GM12878 (cell line): ENCODE results near the gene HEXA. TPM values are rescaled to one million over a fixed set of nuclear protein-coding genes. Genes with fewer than 3 reads are reported as not detected.

Source experiments
- ATAC-seq: fragments of 200-7000 bp; cut with Tn5 transposase; 3 replicates; pipeline ENCODE4 v1.9.1; 2020; ENCODE audit warnings: mild to moderate bottlenecking, moderate library complexity
- BruUV-seq: library from RNA; stranded (reverse); fragments of 400-500 nt; replicated peaks from 2 replicates; lab custom pipeline; 2021; lab: Mats Ljungman, UMichigan
- CTCF ChIA-PET: fragments of 300-600 bp; sonication (Branson Sonifier 250); formaldehyde crosslinking; extraction: SDS; loops from one replicate; lab custom pipeline; 2021; ENCODE audit warnings: inconsistent platforms; lab: Yijun Ruan, JAX
- POLR2A ChIA-PET: fragments of 350-600 bp; formaldehyde crosslinking; extraction: SDS; loops from one replicate; lab custom pipeline; 2021; ENCODE audit warnings: inconsistent platforms; lab: Charles Lee
- RAD21 ChIA-PET: fragments of 300-600 bp; sonication (Branson Sonifier 250); formaldehyde crosslinking; loops from one replicate; lab custom pipeline; 2023; ENCODE audit warnings: antibody characterized with exemption; ENCODE audit not compliant: unreplicated experiment; lab: Charles Lee
- SMC1A ChIA-PET: fragments of 300-600 bp; sonication (Branson Sonifier 250); formaldehyde crosslinking; loops from one replicate; lab custom pipeline; 2023; ENCODE audit not compliant: unreplicated experiment, uncharacterized antibody; lab: Charles Lee
- DNase-seq: peaks from one replicate; pipeline ENCODE4 v3.0.0-alpha.2; 2011; ENCODE audit warnings: low read depth, low spot score
- FAIRE-seq: peaks from 3 replicates; lab custom pipeline; 2011; peaks lifted over from hg19 to GRCh38; lab: Jason Lieb, UNC
- H2AFZ ChIP-seq: 2 replicates; pipeline ENCODE4 v1.6.0; 2011; ENCODE audit warnings: low read depth, low read length, control low read depth; ENCODE audit not compliant: control insufficient read depth
- H3K27ac ChIP-seq: 2 replicates; pipeline ENCODE4 v1.5.1; 2011; ENCODE audit warnings: control low read depth; ENCODE audit not compliant: control insufficient read depth, insufficient read depth
- H3K27me3 ChIP-seq, 2 experiments: replicated peaks in 1 of 2; 2 replicates each; pipeline versions ENCODE4 v1.6.0 to v1.6.1; 2011; ENCODE audit warnings: low read length in 1 of 2; ENCODE audit not compliant: control insufficient read depth in 2 of 2, insufficient read depth in 2 of 2
- H3K36me3 ChIP-seq, 2 experiments: 2 replicates each; pipeline ENCODE4 v1.5.1; 2011; ENCODE audit warnings: low read length in 1 of 2; ENCODE audit not compliant: control insufficient read depth in 2 of 2, insufficient read depth in 2 of 2
- H3K4me1 ChIP-seq: 2 replicates; pipeline ENCODE4 v1.6.1; 2011; ENCODE audit warnings: mild to moderate bottlenecking, low read length, moderate library complexity, mixed read lengths; ENCODE audit not compliant: control insufficient read depth, insufficient read depth
- H3K4me2 ChIP-seq: 2 replicates; pipeline ENCODE4 v1.6.0; 2011; ENCODE audit warnings: control low read depth; ENCODE audit not compliant: control insufficient read depth, insufficient read depth
- H3K4me3 ChIP-seq: fragments of 200-600 bp; sonication (generic); 2 replicates; pipeline ENCODE4 v1.5.1; 2016
- H3K79me2 ChIP-seq: 2 replicates; pipeline ENCODE4 v1.6.0; 2011; ENCODE audit warnings: low read length; ENCODE audit not compliant: control insufficient read depth, insufficient read depth
- H3K9ac ChIP-seq: 2 replicates; pipeline ENCODE4 v1.8.0; 2011; ENCODE audit warnings: low read length, control low read depth, mixed read lengths; ENCODE audit not compliant: control insufficient read depth, insufficient read depth
- H3K9me3 ChIP-seq: replicated peaks from 3 replicates; pipeline ENCODE4 v1.5.1; 2011; ENCODE audit warnings: mild to moderate bottlenecking, low read length; ENCODE audit not compliant: control insufficient read depth, insufficient read depth
- H4K20me1 ChIP-seq: 2 replicates; pipeline ENCODE4 v1.6.0; 2011; ENCODE audit not compliant: control insufficient read depth, insufficient read depth
- ATF7 ChIP-seq: fragments of 450-650 bp; IDR thresholded peaks from 2 replicates; pipeline ENCODE4 v1.6.1; 2016; ENCODE audit warnings: low read depth, mild to moderate bottlenecking
- ESRRA ChIP-seq: IDR thresholded peaks from 2 replicates; pipeline ENCODE4 v1.6.1; 2012; ENCODE audit warnings: mild to moderate bottlenecking, low read length, improper control_type of control experiment
- HDAC6 ChIP-seq: fragments of 200-600 bp; sonication (generic); IDR thresholded peaks from one replicate; pipeline ENCODE4 v1.8.0; 2017; ENCODE audit warnings: antibody characterized with exemption; ENCODE audit not compliant: unreplicated experiment
- JUNB ChIP-seq: IDR thresholded peaks from 2 replicates; pipeline ENCODE4 v1.6.1; 2016; ENCODE audit warnings: antibody characterized with exemption, mild to moderate bottlenecking
- KAT2A ChIP-seq: conservative IDR thresholded peaks from 2 replicates; pipeline ENCODE4 v1.6.1; 2011; ENCODE audit warnings: low read depth, low read length; ENCODE audit not compliant: control insufficient read depth
- MTA2 ChIP-seq: fragments of 450-650 bp; IDR thresholded peaks from 2 replicates; pipeline ENCODE4 v1.6.1; 2016; ENCODE audit warnings: low read depth, mild to moderate bottlenecking, moderate library complexity
- NFIC ChIP-seq: IDR thresholded peaks from 2 replicates; pipeline ENCODE4 v1.6.1; 2012; ENCODE audit warnings: low read depth, mild to moderate bottlenecking, inconsistent platforms, low read length, moderate library complexity
- NFYA ChIP-seq: IDR thresholded peaks from 2 replicates; pipeline ENCODE4 v1.6.1; 2011; ENCODE audit warnings: low read depth, mild to moderate bottlenecking, low read length, improper control_type of control experiment, borderline replicate concordance
- NR2F1 ChIP-seq: fragments of 450-650 bp; conservative IDR thresholded peaks from 2 replicates; pipeline ENCODE4 v1.6.1; 2017; ENCODE audit warnings: mild to moderate bottlenecking
- RAD21 ChIP-seq: IDR thresholded peaks from 2 replicates; pipeline ENCODE4 v1.6.1; 2011; ENCODE audit warnings: mild to moderate bottlenecking, low read depth, low read length, moderate library complexity; ENCODE audit not compliant: insufficient read depth
- SMAD1 ChIP-seq: fragments of 450-650 bp; IDR thresholded peaks from 2 replicates; pipeline ENCODE4 v1.6.1; 2018; ENCODE audit warnings: mild to moderate bottlenecking, low read depth; ENCODE audit not compliant: partially characterized antibody
- SMC3 ChIP-seq: IDR thresholded peaks from 2 replicates; pipeline ENCODE4 v1.6.1; 2011; ENCODE audit warnings: low read length, improper control_type of control experiment, borderline replicate concordance
- SUPT20H ChIP-seq: IDR thresholded peaks from 2 replicates; pipeline ENCODE4 v1.6.1; 2011; ENCODE audit warnings: low read depth, mild to moderate bottlenecking, low read length, moderate library complexity, borderline replicate concordance; ENCODE audit not compliant: control insufficient read depth
- ZBTB33 ChIP-seq: fragments of 450-650 bp; IDR thresholded peaks from 2 replicates; pipeline ENCODE4 v1.6.1; 2017; ENCODE audit warnings: mild to moderate bottlenecking
- ZNF274 ChIP-seq: IDR thresholded peaks from one replicate; pipeline ENCODE4 v1.8.0; 2011; ENCODE audit not compliant: insufficient read length, insufficient read depth
- WGBS: methylation state at CpG from one replicate; pipeline ENCODE4 v1.1.6; 2016; ENCODE audit warnings: low lambda C conversion rate; ENCODE audit not compliant: insufficient replicate concordance, insufficient coverage; ENCODE audit errors: missing lambda C conversion rate; 5-methylcytosine and 5-hydroxymethylcytosine counted together
- in situ Hi-C: fragments of 300-500 bp; cut with MboI; formaldehyde crosslinking; loops from 9 replicates; pipeline ENCODE4 v1.14.3; 2018; ENCODE audit warnings: mixed read lengths
- intact Hi-C: fragments of 100-400 bp; cut with micrococcal nuclease; formaldehyde crosslinking; loops from one replicate; pipeline ENCODE4 v1.14.2; 2022; ENCODE audit not compliant: unreplicated experiment
- polyA plus RNA-seq, 11 experiments: library from polyadenylated mRNA; depleted of rRNA in 4 of 11; unstranded in 6 of 11; stranded (reverse) in 5 of 11; fragments of >200 nt; fragmentation: Nextera tagmentation in 4 of 11; fragmentation: Illumina TruSeq in 1 of 11; extraction: Ambion mirVana in 4 of 11; extraction: Trizol in 1 of 11; gene quantifications; 1 replicate in 1 of 11; 2 replicates in 10 of 11; pipeline versions ENCODE4 v1.2.1 to v1.2.3, GENCODE V29; 2011 to 2016; ENCODE audit warnings: inconsistent platforms in 2 of 11, missing spikeins in 2 of 11, low read depth in 1 of 11
- total RNA-seq, 4 experiments: library from RNA; depleted of rRNA in 3 of 4; stranded (reverse); fragments of >200 nt in 3 of 4; fragmentation: Illumina TruSeq in 1 of 4; extraction: Trizol in 1 of 4; gene quantifications; 2 replicates each; pipeline versions ENCODE4 v1.2.1 to v1.2.3, GENCODE V29; 2013 to 2021
- TF ChIP-seq, protein P1 (sequence below): fragments of 450-650 bp; formaldehyde crosslinking; IDR thresholded peaks from 2 replicates; pipeline ENCODE4 v1.5.0; 2022; ENCODE audit warnings: mild to moderate bottlenecking, missing genetic modification characterization

Gene HEXA
- total and polyA plus RNA-seq, 10 of the 15 experiments (the other 5 are each of a cell fraction or from before 2014, with no cell fraction given), result 24.5 to 151 (median 69.3) TPM

GRCh38 chr15:72312605-72313447 lies 63.0 kb downstream of the HEXA start (continued):
- TF ChIP-seq, protein P1, sequence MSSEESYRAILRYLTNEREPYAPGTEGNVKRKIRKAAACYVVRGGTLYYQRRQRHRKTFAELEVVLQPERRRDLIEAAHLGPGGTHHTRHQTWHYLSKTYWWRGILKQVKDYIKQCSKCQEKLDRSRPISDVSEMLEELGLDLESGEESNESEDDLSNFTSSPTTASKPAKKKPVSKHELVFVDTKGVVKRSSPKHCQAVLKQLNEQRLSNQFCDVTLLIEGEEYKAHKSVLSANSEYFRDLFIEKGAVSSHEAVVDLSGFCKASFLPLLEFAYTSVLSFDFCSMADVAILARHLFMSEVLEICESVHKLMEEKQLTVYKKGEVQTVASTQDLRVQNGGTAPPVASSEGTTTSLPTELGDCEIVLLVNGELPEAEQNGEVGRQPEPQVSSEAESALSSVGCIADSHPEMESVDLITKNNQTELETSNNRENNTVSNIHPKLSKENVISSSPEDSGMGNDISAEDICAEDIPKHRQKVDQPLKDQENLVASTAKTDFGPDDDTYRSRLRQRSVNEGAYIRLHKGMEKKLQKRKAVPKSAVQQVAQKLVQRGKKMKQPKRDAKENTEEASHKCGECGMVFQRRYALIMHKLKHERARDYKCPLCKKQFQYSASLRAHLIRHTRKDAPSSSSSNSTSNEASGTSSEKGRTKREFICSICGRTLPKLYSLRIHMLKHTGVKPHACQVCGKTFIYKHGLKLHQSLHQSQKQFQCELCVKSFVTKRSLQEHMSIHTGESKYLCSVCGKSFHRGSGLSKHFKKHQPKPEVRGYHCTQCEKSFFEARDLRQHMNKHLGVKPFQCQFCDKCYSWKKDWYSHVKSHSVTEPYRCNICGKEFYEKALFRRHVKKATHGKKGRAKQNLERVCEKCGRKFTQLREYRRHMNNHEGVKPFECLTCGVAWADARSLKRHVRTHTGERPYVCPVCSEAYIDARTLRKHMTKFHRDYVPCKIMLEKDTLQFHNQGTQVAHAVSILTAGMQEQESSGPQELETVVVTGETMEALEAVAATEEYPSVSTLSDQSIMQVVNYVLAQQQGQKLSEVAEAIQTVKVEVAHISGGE (CRISPR knock-in tag), result no peak
- TF ChIP-seq RAD21 (peak; percentile 85), SMC3 (peak; percentile 81), SMAD1 (no peak), ATF7 (no peak), NR2F1 (no peak), ESRRA (no peak), JUNB (no peak)

DNA sequence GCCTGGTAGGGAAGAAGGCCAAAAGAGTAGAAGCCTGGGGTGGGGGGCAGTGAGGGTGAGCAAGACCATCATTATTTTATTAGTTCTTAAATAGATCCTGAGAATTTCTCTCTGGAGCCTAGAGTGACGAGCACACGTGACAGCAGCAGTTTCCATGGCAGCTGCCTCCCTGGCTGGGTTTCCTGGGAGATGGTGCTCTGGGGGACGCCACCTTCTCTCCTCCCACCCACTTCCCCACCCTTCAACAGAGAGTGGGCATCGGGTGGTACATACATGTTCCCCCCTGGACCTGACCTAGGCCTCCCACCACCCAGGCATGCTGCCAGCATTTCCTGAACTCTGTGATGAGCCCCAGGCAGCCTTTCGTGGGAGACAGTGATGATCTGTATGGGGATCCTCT lies 68.8 kb downstream of the HEXA start:
- Histone ChIP-seq H3K79me2 (no peaks in the 10 kb centered on the region), H3K9me3 (no peaks in the 10 kb centered on the region), H3K27ac (no peak overlapping the region), H3K36me3 (no peaks in the 10 kb centered on the region), H3K9ac (no peak overlapping the region), H3K4me2 (no peak overlapping the region), H3K4me1 (no peaks in the 10 kb centered on the region), H3K27me3 (no peaks in the 10 kb centered on the region), H2AFZ (no peak overlapping the region), H3K4me3 (no peak overlapping the region), H4K20me1 (no peaks in the 10 kb centered on the region)
- ChIA-PET CTCF (no interaction called here), POLR2A (no interaction called here), RAD21 (no interaction called here), SMC1A (no interaction called here)
- no TSS peak for BruUV-seq
- intact Hi-C loops (no loop called here), in situ Hi-C loops (no loop called here)
- FAIRE-seq (no peak), ATAC-seq (no peak), DNase-seq (no peak)
- WGBS, result 42% methylated on average over 4 of the region's 5 CpGs
- TF ChIP-seq ZNF274 (no peak), NFIC (no peak), KAT2A (no peak), NFYA (no peak), MTA2 (no peak), HDAC6 (no peak), ZBTB33 (no peak), SUPT20H (no peak)
